ENCODE measurements around the gene CLDN15.
"Not testable (repeated sequence)": the region's sequence is repeated elsewhere in the genome, so short reads cannot be mapped to it uniquely, and the experiment has no call there.

Gene CLDN15

GRCh38 chr7:101237206-101238067 lies at the start of gene CLDN15:
Gene CLDN15, minus strand, starts transcription at chr7:101237802. Its CDS starts 221 bp downstream, at chr7:101237581.
- DNase-seq (ENCODE audit: low read depth in 2 of 2), result peak; percentile 22 to 23

GRCh38 chr7:101287032-101287431 lies 49.4 kb upstream of the CLDN15 start:
- no peak for DNase-seq (ENCODE audit: low read depth in 2 of 2)

- not testable (repeated sequence) for DNase-seq (ENCODE audit: low read depth in 2 of 2)
Observed at GRCh38 chr7:101285880-101286279, 48.3 kb upstream of the CLDN15 start.

- no peak for DNase-seq (ENCODE audit: low read depth in 2 of 2)
Observed at GRCh38 chr7:101285171-101285570, 47.6 kb upstream of the CLDN15 start.

GRCh38 chr7:101280912-101281311 lies 43.3 kb upstream of the CLDN15 start:
- DNase-seq (ENCODE audit: low read depth in 2 of 2), result not testable (repeated sequence)

GRCh38 chr7:101278461-101279292 lies 41.1 kb upstream of the CLDN15 start:
- no peak for DNase-seq (ENCODE audit: low read depth in 2 of 2)

GRCh38 chr7:101277155-101277554 lies 39.6 kb upstream of the CLDN15 start:
- DNase-seq (ENCODE audit: low read depth in 2 of 2), result no peak

- DNase-seq (ENCODE audit: low read depth in 2 of 2), result no peak
Observed at GRCh38 chr7:101273206-101273605, 35.6 kb upstream of the CLDN15 start.

- DNase-seq (ENCODE audit: low read depth in 2 of 2), result no peak
Observed at GRCh38 chr7:101271021-101271420, 33.4 kb upstream of the CLDN15 start.

GRCh38 chr7:101269664-101270063 lies 32.1 kb upstream of the CLDN15 start:
- DNase-seq (ENCODE audit: low read depth in 2 of 2), result no peak

- DNase-seq (ENCODE audit: low read depth in 2 of 2), result no peak
Observed at GRCh38 chr7:101265622-101266516, 28.3 kb upstream of the CLDN15 start.

GRCh38 chr7:101264102-101264706 lies 26.6 kb upstream of the CLDN15 start:
- DNase-seq (ENCODE audit: low read depth in 2 of 2), result not testable (repeated sequence)

GRCh38 chr7:101258243-101258731 lies 20.7 kb upstream of the CLDN15 start:
- DNase-seq (ENCODE audit: low read depth in 2 of 2), result peak; percentile 49 to 52

- no peak for DNase-seq (ENCODE audit: low read depth in 2 of 2)
Observed at GRCh38 chr7:101255796-101256195, 18.2 kb upstream of the CLDN15 start.

GRCh38 chr7:101253199-101253598 lies 15.6 kb upstream of the CLDN15 start:
- DNase-seq (ENCODE audit: low read depth in 2 of 2), result not testable (repeated sequence)

GRCh38 chr7:101251871-101252659 lies 14.5 kb upstream of the CLDN15 start:
- peak; percentile 95 for DNase-seq (ENCODE audit: low read depth in 2 of 2)

- no peak for DNase-seq (ENCODE audit: low read depth in 2 of 2)
Observed at GRCh38 chr7:101250324-101250723, 12.7 kb upstream of the CLDN15 start.

GRCh38 chr7:101248276-101248675 lies 10.7 kb upstream of the CLDN15 start:
- no peak for DNase-seq (ENCODE audit: low read depth in 2 of 2)

GRCh38 chr7:101245147-101245668 lies 7.6 kb upstream of the CLDN15 start:
- no peak for DNase-seq (ENCODE audit: low read depth in 2 of 2)

Measured in fibroblast of skin of left biceps (primary cell).